ENCODE data around the gene EVPLL.
A peak's percentile ranks its signal among the peaks of the same experiment; 100 is the strongest.
"Not testable (repeated sequence)": the region's sequence is repeated elsewhere in the genome, so short reads cannot be mapped to it uniquely, and the experiment has no call there.

EVPLL gene

DNA sequence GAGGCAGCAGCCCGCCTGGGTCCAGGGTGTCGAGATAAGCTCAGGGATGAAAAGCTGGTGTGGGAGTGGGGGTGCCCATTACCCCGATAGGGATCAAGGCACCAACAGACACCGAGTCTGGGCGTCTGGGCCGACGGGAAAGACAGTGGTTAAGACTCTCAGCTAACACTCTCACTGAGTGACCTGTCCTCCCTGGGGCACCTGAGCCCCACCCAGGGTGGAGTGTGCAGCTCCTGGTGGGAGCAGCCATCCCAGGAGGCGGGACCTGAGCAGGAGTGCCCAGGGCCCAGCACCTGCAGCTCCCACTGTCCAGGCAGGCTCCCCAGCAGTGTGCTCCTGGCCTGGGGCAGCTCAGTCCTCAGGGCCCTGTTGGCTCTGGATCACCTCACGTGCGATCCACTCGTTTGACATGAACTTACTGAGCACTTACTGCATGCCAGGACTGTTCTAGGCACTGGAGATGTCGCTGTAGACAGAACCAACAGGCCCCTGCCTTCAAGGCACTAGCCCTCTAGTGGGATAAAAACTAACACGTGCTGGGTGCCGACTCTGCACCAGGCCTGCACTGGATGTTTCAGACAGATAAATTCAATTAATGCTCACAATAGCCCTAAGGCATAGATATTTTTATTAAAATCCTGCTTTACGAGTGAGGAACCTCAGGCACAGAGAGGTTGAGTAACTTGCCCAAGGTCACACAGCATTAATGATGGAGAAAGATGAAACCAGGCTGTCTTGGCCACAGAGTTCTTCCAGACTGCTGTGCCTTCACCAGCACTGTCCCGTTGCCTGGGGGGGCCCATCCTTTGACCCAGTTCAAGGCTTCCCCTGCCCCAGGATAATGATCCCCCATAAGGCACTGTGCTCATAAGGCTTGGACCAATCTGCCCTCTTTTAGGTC is 1.9 kb downstream of the EVPLL start:
- TF ChIP-seq, protein P1, sequence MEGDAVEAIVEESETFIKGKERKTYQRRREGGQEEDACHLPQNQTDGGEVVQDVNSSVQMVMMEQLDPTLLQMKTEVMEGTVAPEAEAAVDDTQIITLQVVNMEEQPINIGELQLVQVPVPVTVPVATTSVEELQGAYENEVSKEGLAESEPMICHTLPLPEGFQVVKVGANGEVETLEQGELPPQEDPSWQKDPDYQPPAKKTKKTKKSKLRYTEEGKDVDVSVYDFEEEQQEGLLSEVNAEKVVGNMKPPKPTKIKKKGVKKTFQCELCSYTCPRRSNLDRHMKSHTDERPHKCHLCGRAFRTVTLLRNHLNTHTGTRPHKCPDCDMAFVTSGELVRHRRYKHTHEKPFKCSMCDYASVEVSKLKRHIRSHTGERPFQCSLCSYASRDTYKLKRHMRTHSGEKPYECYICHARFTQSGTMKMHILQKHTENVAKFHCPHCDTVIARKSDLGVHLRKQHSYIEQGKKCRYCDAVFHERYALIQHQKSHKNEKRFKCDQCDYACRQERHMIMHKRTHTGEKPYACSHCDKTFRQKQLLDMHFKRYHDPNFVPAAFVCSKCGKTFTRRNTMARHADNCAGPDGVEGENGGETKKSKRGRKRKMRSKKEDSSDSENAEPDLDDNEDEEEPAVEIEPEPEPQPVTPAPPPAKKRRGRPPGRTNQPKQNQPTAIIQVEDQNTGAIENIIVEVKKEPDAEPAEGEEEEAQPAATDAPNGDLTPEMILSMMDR (IDR thresholded peaks at IDR 0.05; ENCODE audit: extremely low read depth, insufficient read depth, missing control alignments) = no peak
- in situ Hi-C loops (cut with MboI; ENCODE audit: low pct_unique_long_range_greater_than_20kb, low sequenced_read_pairs, unreplicated experiment) = no loop called here
- no peak for DNase-seq (ENCODE audit: low spot score)

GRCh38 chr17:18380471-18381157 is 3.0 kb downstream of the EVPLL start:
- in situ Hi-C loops (cut with MboI; ENCODE audit: low pct_unique_long_range_greater_than_20kb, low sequenced_read_pairs, unreplicated experiment) = no loop called here
- TF ChIP-seq, protein P1 (IDR thresholded peaks at IDR 0.05; ENCODE audit: extremely low read depth, insufficient read depth, missing control alignments) = no peak
- DNase-seq (ENCODE audit: low spot score) = no peak

- in situ Hi-C loops (cut with MboI; ENCODE audit: low pct_unique_long_range_greater_than_20kb, low sequenced_read_pairs, unreplicated experiment) = no loop called here
These were observed 3.8 kb downstream of the EVPLL start for GRCh38 chr17:18381158-18381952.

GRCh38 chr17:18381953-18382245 is 4.3 kb downstream of the EVPLL start:
- DNase-seq (ENCODE audit: low spot score) = no peak
- in situ Hi-C loops (cut with MboI; ENCODE audit: low pct_unique_long_range_greater_than_20kb, low sequenced_read_pairs, unreplicated experiment) = no loop called here
- TF ChIP-seq, protein P1 (IDR thresholded peaks at IDR 0.05; ENCODE audit: extremely low read depth, insufficient read depth, missing control alignments) = no peak

More at GRCh38 chr17:18381158-18381952, 3.8 kb downstream of the EVPLL start:
- TF ChIP-seq, protein P1 (IDR thresholded peaks at IDR 0.05; ENCODE audit: extremely low read depth, insufficient read depth, missing control alignments) = no peak
- DNase-seq (ENCODE audit: low spot score) = no peak

DNA sequence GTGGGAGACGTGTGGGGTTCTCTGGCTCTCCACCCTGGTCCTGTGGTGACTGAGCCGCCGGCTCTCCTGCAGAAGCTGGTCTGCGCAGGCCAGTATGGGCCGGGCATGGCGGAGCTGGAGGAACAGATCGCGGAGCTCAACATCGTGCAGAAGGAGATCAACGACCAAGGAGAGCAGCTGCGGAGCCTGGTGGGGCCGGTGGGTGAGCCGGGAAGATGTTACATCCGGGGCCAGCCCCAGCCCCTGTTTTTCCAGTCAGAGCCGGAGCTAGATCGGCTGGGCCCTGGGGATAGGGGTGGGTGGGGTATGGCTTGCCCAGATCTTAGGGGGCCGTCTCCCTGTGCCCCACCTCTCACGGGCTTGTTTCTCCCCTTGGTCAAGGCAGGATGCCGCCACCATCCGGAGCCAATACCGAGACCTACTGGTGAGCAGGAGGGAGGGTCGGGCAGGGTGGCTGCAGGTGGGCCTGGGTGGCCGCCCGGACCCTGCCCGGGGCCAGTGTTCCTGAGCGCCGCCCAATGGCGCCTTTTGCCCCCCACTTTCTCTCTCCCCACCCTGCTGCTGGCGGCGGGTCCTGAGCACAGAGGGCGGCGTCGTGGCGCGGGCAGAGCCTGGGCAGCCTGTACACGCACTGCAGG is 5.0 kb downstream of the EVPLL start:
- TF ChIP-seq, protein P1 (IDR thresholded peaks at IDR 0.05; ENCODE audit: extremely low read depth, insufficient read depth, missing control alignments) = no peak
- peak; percentile 1 for DNase-seq (ENCODE audit: low spot score)
- in situ Hi-C loops (cut with MboI; ENCODE audit: low pct_unique_long_range_greater_than_20kb, low sequenced_read_pairs, unreplicated experiment) = no loop called here

DNA sequence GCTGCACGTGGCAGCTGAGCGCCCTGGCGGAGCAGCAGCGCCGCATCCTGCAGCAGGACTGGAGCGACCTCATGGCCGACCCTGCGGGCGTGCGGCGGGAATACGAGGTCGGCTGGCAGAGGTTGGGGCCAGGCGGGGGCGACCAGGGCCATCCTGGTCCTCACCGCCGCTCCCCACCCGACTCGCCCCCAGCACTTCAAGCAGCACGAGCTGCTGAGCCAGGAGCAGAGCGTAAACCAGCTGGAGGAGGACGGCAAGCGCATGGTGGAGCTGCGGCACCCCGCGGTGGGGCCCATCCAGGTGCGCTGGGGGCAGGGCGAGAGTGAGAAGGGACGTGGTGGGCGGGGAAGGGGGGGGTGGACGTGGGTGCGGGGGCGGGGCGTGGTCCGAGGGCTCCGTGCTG is 5.5 kb downstream of the EVPLL start:
- not testable (repeated sequence) for DNase-seq (ENCODE audit: low spot score)

DNA sequence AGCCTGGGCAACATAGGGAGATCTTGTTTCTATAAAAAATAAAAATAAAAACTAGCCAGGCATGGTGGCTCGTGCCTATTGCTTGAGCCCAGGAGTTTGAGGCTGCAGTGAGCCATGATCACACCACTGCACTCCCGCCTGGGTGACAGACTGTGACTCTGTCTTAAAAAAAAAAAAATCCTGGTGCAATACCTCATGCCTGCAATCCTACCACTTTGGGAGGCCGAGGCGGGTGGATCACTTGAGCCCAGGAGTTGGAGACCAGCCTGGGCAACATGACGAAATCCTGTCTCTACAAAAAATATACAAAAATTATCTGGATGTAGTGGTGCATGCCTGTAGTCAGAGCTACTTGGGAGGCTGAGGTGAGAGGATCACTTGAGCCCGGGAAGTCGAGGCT is 6.7 kb downstream of the EVPLL start:
- in situ Hi-C loops (cut with MboI; ENCODE audit: low pct_unique_long_range_greater_than_20kb, low sequenced_read_pairs, unreplicated experiment); DNase-seq (ENCODE audit: low spot score): not testable (repeated sequence)

More for the DNA sequence above, 5.5 kb downstream of the EVPLL start:
- in situ Hi-C loops (cut with MboI; ENCODE audit: low pct_unique_long_range_greater_than_20kb, low sequenced_read_pairs, unreplicated experiment) = not testable (repeated sequence)

DNA sequence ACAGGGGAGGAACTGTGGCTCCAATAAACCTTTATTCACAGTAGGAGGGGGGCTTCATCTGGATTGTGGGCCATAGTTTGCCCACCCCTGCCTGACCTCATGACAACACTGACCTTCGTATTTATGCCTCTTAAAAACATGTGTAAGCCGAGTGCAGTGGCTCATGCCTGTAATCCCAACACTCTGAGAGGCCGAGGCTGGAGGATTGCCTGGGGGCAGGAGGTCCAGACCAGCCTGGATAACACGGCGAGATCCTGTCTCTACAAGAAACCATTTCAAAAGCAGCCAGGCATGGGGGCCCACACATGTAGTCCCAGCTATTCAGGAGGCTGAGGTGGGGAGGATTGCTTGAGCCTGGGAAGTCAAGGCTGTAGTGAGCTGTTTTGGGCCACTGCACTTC is 10.0 kb downstream of the EVPLL start:
- DNase-seq (ENCODE audit: low spot score); in situ Hi-C loops (cut with MboI; ENCODE audit: low pct_unique_long_range_greater_than_20kb, low sequenced_read_pairs, unreplicated experiment): not testable (repeated sequence)

GRCh38 chr17:18388266-18388665 is 10.7 kb downstream of the EVPLL start:
- in situ Hi-C loops (cut with MboI; ENCODE audit: low pct_unique_long_range_greater_than_20kb, low sequenced_read_pairs, unreplicated experiment); DNase-seq (ENCODE audit: low spot score): not testable (repeated sequence)

GRCh38 chr17:18388728-18389127 is 11.2 kb downstream of the EVPLL start:
- in situ Hi-C loops (cut with MboI; ENCODE audit: low pct_unique_long_range_greater_than_20kb, low sequenced_read_pairs, unreplicated experiment); DNase-seq (ENCODE audit: low spot score): not testable (repeated sequence)

Measured in GM13977 (cell line).